Thyroid gland (tissue), 4 donors: Measurements from ENCODE around the gene ADARB2. TPM values are rescaled to one million over a fixed set of nuclear protein-coding genes. Genes with fewer than 3 reads are reported as not detected.

Experiments used
- DNase-seq, 2 donors: peaks; one replicate each; pipeline ENCODE4 v3.0.0-alpha.2; 2019
- H3K27ac ChIP-seq, 3 donors: fragments of 200-600 bp; sonication (generic); 1 replicate in 2 of 3; 2 replicates in 1 of 3; pipeline ENCODE4 v1.5.1; 2016 to 2019; ENCODE audit warnings: mild to moderate bottlenecking in 1 of 3, moderate library complexity in 1 of 3
- H3K27me3 ChIP-seq: fragments of 200-600 bp; sonication (generic); one replicate; pipeline ENCODE4 v1.5.1; 2019
- H3K36me3 ChIP-seq, 2 donors: fragments of 200-600 bp; sonication (generic); one replicate each; pipeline ENCODE4 v1.5.1; 2016 to 2019
- H3K4me1 ChIP-seq, 2 donors: fragments of 200-600 bp; sonication (generic); one replicate each; pipeline ENCODE4 v1.5.1; 2017 to 2019
- H3K4me3 ChIP-seq, 3 donors: fragments of 200-600 bp; sonication (generic); replicated peaks in 1 of 3; 1 replicate in 2 of 3; 2 replicates in 1 of 3; pipeline ENCODE4 v1.5.1; 2016; ENCODE audit warnings: mild to moderate bottlenecking in 1 of 3
- H3K9me3 ChIP-seq: fragments of 200-600 bp; sonication (generic); one replicate; pipeline ENCODE4 v1.5.1; 2017
- CTCF ChIP-seq, 6 experiments: fragments of 200-600 bp in 3 of 6; fragments of 450-650 bp in 3 of 6; sonication (generic) in 3 of 6; IDR thresholded peaks; one replicate each; pipeline ENCODE4 v1.5.1; 2016 to 2019; ENCODE audit warnings: antibody characterized with exemption in 6 of 6, mild to moderate bottlenecking in 2 of 6, inconsistent platforms in 1 of 6, moderate library complexity in 1 of 6
- POLR2A ChIP-seq, 2 donors: fragments of 450-650 bp; IDR thresholded peaks; one replicate each; pipeline ENCODE4 v1.6.1; 2017; ENCODE audit warnings: antibody characterized with exemption in 2 of 2, mild to moderate bottlenecking in 2 of 2, moderate library complexity in 1 of 2
- WGBS, 2 donors: methylation state at CpG; one replicate each; pipeline ENCODE4 v1.1.5; 2017; 5-methylcytosine and 5-hydroxymethylcytosine counted together
- intact Hi-C: fragments of 100-400 bp; cut with DNase I; formaldehyde crosslinking; loops from one replicate; pipeline ENCODE4 v1.15.1; 2023
- total RNA-seq, 4 donors: library from RNA; depleted of rRNA; stranded (reverse); fragments of >200 nt; gene quantifications; one replicate each; pipeline ENCODE4 v1.2.3, GENCODE V29; 2016

ADARB2 gene
- total RNA-seq, 4 donors from 2014 or later, result 0.08 to 0.15 TPM; not detected in 2

GRCh38 chr10:1333981-1334380 lies 403.3 kb downstream of the ADARB2 start:
- no peaks in the 10 kb centered on the region for H3K36me3 ChIP-seq
- no peaks in the 10 kb centered on the region for H3K4me1 ChIP-seq
- H3K27me3 ChIP-seq, result no peaks in the 10 kb centered on the region
- no peak overlapping the region for H3K4me3 ChIP-seq
- TF ChIP-seq CTCF (IDR thresholded peaks at IDR 0.05), result no peak
- no peak for TF ChIP-seq POLR2A (IDR thresholded peaks at IDR 0.05)
- WGBS, 2 donors, result 86% methylated on average over 15 of the region's 15 CpGs
- DNase-seq, result no peak
- no peaks in the 10 kb centered on the region for H3K9me3 ChIP-seq
- H3K27ac ChIP-seq, result no peak overlapping the region
- intact Hi-C loops, result loop anchor here (10.0 kb wide), 1 partner anchor 251 kb away; no protein-coding TSS in a partner anchor

GRCh38 chr10:1331560-1331959 lies 405.8 kb downstream of the ADARB2 start:
- no peaks in the 10 kb centered on the region for H3K27me3 ChIP-seq
- H3K4me3 ChIP-seq, result no peak overlapping the region
- 94 to 98% methylated on average over 1 of the region's 1 CpG for WGBS, 2 donors
- H3K9me3 ChIP-seq, result no peaks in the 10 kb centered on the region
- intact Hi-C loops, result loop anchor here (10.0 kb wide), 1 partner anchor 253 kb away; no protein-coding TSS in a partner anchor
- no peak for DNase-seq
- no peaks in the 10 kb centered on the region for H3K36me3 ChIP-seq
- TF ChIP-seq POLR2A (IDR thresholded peaks at IDR 0.05) (no peak), CTCF (IDR thresholded peaks at IDR 0.05) (no peak)
- no peak overlapping the region for H3K27ac ChIP-seq
- no peaks in the 10 kb centered on the region for H3K4me1 ChIP-seq

- no peaks in the 10 kb centered on the region for H3K9me3 ChIP-seq
- H3K27ac ChIP-seq, result no peak overlapping the region
- H3K4me3 ChIP-seq, result no peak overlapping the region
- no peaks in the 10 kb centered on the region for H3K27me3 ChIP-seq
- no peak for DNase-seq
- no peaks in the 10 kb centered on the region for H3K4me1 ChIP-seq
- 82 to 83% methylated on average over 9 of the region's 9 CpGs for WGBS, 2 donors
- H3K36me3 ChIP-seq, result no peaks in the 10 kb centered on the region
- TF ChIP-seq CTCF (IDR thresholded peaks at IDR 0.05) (no peak), POLR2A (IDR thresholded peaks at IDR 0.05) (no peak)
- intact Hi-C loops, result loop anchor here (10.0 kb wide), 1 partner anchor 255 kb away; no protein-coding TSS in a partner anchor
Observed at GRCh38 chr10:1329622-1330021, 407.7 kb downstream of the ADARB2 start.

- no peak for TF ChIP-seq POLR2A (IDR thresholded peaks at IDR 0.05)
- TF ChIP-seq CTCF (IDR thresholded peaks at IDR 0.05), result no peak
- Histone ChIP-seq H3K4me3 (no peak overlapping the region), H3K27me3 (no peaks in the 10 kb centered on the region), H3K4me1 (no peaks in the 10 kb centered on the region), H3K9me3 (no peaks in the 10 kb centered on the region), H3K36me3 (no peaks in the 10 kb centered on the region), H3K27ac (no peak overlapping the region)
- intact Hi-C loops, result no loop called here
- 80 to 87% methylated on average over 5 of the region's 5 CpGs for whole genome bisulfite sequencing, 2 donors
- no peak for DNase-seq
Observed at GRCh38 chr10:1328981-1329614, 408.2 kb downstream of the ADARB2 start.

GRCh38 chr10:1328161-1328823 lies 409.0 kb downstream of the ADARB2 start:
- Histone ChIP-seq H3K9me3 (no peaks in the 10 kb centered on the region), H3K27me3 (no peaks in the 10 kb centered on the region), H3K4me3 (no peak overlapping the region), H3K36me3 (no peaks in the 10 kb centered on the region), H3K27ac (no peak overlapping the region), H3K4me1 (no peaks in the 10 kb centered on the region)
- intact Hi-C loops, result no loop called here
- no peak for TF ChIP-seq POLR2A (IDR thresholded peaks at IDR 0.05)
- no peak for TF ChIP-seq CTCF (IDR thresholded peaks at IDR 0.05)
- no peak for DNase-seq
- 88 to 89% methylated on average over 15 of the region's 15 CpGs for WGBS, 2 donors
